HUES48 (cell line): ENCODE measurements around the gene GBE1.
A peak's percentile ranks its signal among the peaks of the same experiment; 100 is the strongest.

ENCODE experiments used
- H3K27ac ChIP-seq: one replicate; pipeline ENCODE4 v1.7.0; 2013; ENCODE audit warnings: low read depth, low read length, inconsistent platforms
- H3K27me3 ChIP-seq: 2 replicates; pipeline ENCODE4 v1.6.1; 2013; ENCODE audit warnings: mild to moderate bottlenecking, low read length; ENCODE audit not compliant: control insufficient read depth, insufficient read depth
- H3K36me3 ChIP-seq: 2 replicates; pipeline ENCODE4 v1.6.1; 2013; ENCODE audit warnings: low read length; ENCODE audit not compliant: control insufficient read depth, insufficient read depth
- H3K4me1 ChIP-seq: 2 replicates; pipeline ENCODE4 v1.6.1; 2013; ENCODE audit warnings: mild to moderate bottlenecking, low read length; ENCODE audit not compliant: control insufficient read depth, insufficient read depth
- H3K4me3 ChIP-seq: 2 replicates; pipeline ENCODE4 v1.5.1; 2013; ENCODE audit warnings: mild to moderate bottlenecking, low read depth, low read length
- H3K9ac ChIP-seq: 2 replicates; pipeline ENCODE4 v1.6.1; 2013; ENCODE audit warnings: mild to moderate bottlenecking, low read depth, low read length, moderate library complexity
- H3K9me3 ChIP-seq: 2 replicates; pipeline ENCODE4 v1.6.1; 2013; ENCODE audit warnings: low read length; ENCODE audit not compliant: control insufficient read depth, insufficient read depth

GBE1 gene

DNA sequence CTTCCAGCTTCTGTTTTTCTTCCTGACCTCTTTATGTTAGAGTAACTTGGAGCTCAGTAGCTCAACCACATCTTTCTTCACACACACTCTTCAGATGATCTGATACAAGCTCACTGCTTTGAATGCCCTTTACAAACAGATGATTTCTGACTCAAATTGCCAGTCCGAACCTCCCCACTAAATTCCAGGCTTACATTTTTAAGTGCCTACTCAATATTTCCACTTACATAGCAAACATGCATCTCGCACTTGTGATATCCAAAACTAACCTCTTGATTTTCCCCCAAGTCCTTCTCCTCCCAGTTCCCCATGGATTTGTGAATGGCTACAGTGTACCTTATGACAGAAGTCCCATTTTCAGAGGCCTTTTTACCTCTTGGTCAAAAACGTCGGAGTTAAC is 139.1 kb downstream of the GBE1 start:
- peaks cover 52% of the 10 kb centered on the region for H3K4me1 ChIP-seq

DNA sequence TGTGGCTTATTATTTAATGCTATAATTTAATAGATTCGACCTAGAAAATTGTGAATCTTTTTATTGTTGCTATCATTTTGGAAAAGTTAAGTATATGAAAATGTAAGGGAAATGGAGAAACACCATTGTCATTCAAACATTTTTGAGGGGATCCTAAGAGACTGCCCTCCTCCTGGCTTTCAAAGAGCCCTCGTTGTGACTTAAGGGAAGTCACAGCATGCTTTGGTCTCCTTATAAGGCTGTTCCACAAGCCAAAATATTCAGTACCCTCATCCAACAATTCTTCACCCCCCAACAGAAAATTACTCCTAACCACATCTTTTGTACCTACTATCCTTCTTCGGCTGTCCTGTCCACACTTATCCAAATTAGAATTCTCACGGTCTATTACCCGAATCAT is 140.2 kb downstream of the GBE1 start:
- Histone ChIP-seq H3K9ac (no peak overlapping the region), H3K4me3 (no peak overlapping the region), H3K27ac (peak overlapping the region; percentile 74), H3K4me1 (peaks cover 49% of the 10 kb centered on the region), H3K27me3 (no peaks in the 10 kb centered on the region), H3K36me3 (no peaks in the 10 kb centered on the region), H3K9me3 (no peaks in the 10 kb centered on the region)

More for the DNA sequence above, 139.1 kb downstream of the GBE1 start:
- Histone ChIP-seq H3K27me3 (no peaks in the 10 kb centered on the region), H3K36me3 (no peaks in the 10 kb centered on the region), H3K4me3 (no peak overlapping the region), H3K9ac (no peak overlapping the region), H3K9me3 (no peaks in the 10 kb centered on the region), H3K27ac (no peak overlapping the region)

DNA sequence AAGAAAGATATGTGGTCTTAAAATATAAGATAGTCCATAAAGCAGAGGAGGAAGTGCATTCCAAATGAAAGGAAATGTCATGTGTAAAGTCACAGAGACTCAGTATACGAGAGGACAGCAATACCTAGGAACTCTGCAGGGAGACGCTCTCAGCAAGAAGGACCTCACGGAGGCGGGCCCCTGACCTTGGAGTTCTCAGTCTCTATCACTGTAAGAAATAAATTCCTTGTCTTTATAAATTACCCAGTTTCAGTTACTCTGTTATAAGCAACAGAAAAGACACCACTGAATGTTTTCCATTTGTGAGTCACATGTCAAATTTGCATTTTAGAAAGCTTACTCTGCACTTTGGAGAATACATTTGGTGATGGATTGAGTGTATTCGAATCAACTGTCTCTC is 140.6 kb downstream of the GBE1 start:
- Histone ChIP-seq H3K27ac (peak overlapping the region; percentile 74), H3K9ac (no peak overlapping the region), H3K4me1 (peaks cover 45% of the 10 kb centered on the region), H3K27me3 (no peaks in the 10 kb centered on the region), H3K36me3 (no peaks in the 10 kb centered on the region), H3K4me3 (no peak overlapping the region), H3K9me3 (no peaks in the 10 kb centered on the region)

DNA sequence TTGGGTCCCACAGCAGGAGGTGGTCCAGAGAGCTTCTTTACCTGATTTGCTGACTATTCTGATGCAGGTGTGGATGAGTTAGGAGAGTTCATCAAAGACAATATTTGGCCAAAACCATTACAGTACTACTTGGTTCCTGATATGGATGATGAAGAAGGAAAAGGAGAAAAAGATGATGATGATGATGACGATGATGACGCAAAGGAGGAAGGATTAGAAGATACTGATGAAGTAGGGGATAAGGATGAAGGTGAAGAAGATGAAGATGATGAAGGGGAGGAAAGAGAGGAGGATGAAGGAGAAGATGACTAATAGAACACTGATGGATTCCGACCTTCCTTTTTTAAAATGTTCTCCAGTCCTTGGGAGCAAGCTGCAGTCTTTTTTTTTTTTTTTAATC is 148.7 kb downstream of the GBE1 start:
- H3K4me1 ChIP-seq: no peaks in the 10 kb centered on the region
- H3K36me3 ChIP-seq: no peaks in the 10 kb centered on the region
- H3K9me3 ChIP-seq: no peaks in the 10 kb centered on the region
- no peak overlapping the region for H3K27ac ChIP-seq
- no peak overlapping the region for H3K9ac ChIP-seq
- no peaks in the 10 kb centered on the region for H3K27me3 ChIP-seq
- H3K4me3 ChIP-seq: no peak overlapping the region

DNA sequence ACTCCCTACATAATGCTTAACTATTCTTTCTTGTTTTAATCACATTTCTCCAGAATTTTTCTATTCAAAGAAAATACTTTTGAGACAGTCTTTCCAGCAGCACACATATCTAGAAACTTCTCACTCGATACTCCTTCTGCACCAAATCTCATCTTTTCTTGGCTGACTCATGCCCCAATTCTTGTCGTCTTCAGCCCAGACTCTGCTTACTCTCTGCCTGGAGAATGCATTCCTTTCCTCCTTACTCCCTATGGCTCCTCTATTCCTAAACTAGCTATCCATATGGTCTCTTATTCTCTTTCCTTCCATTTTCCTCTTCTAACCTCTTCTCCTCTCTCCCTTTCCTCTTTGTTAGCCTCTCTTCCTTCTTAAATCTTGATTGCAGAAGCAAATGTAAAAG is 158.7 kb downstream of the GBE1 start:
- Histone ChIP-seq H3K4me1 (no peaks in the 10 kb centered on the region), H3K27me3 (no peaks in the 10 kb centered on the region), H3K9me3 (no peaks in the 10 kb centered on the region), H3K27ac (no peak overlapping the region), H3K4me3 (no peak overlapping the region), H3K36me3 (no peaks in the 10 kb centered on the region), H3K9ac (no peak overlapping the region)

DNA sequence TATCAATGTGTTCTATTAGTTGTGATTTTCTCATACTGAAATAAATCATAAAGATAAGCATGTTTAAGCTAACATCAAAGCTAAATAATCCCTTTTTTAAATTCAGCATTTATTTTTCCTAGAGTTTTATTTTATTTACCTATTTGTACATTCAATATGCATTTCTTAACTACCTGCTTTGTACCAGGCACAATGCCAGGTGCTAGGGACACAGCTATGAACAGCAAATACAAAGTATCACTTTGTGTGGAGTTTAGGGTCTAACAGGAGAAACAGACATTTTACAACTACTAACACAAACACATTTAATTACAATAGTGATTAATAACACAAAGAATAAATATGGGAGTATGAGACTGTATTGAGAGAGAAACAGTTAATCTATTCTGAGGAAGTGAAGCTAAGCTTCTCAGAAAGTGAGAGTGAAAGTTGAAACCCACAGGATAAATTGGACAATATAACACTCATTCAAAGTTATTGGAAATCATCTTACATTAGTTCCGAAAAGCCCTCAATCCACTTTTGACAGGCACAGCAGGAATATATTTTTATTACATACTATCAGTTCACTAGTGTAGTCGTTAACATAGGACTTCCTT is 159.6 kb downstream of the GBE1 start:
- no peaks in the 10 kb centered on the region for H3K27me3 ChIP-seq
- no peaks in the 10 kb centered on the region for H3K36me3 ChIP-seq
- no peak overlapping the region for H3K27ac ChIP-seq
- H3K4me1 ChIP-seq: no peaks in the 10 kb centered on the region
- no peaks in the 10 kb centered on the region for H3K9me3 ChIP-seq
- H3K9ac ChIP-seq: no peak overlapping the region
- no peak overlapping the region for H3K4me3 ChIP-seq

DNA sequence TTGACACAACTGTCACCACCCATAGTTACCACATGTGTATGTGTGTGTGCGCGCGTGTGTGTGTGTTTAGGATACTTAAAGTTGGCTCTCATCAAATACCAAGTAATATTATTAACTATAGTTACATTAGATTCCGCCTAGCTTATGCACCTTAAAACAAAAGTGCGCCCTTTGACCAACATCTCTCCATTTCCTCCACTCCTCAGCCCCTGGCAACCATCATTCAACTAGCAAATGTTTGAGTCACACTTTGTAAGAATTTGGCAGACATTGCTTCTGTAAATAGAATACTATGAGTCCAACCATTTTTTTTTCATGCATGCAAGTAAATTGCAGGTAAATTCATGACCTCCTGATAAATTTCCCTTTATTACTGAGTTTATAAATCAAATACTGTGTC is 169.3 kb downstream of the GBE1 start:
- Histone ChIP-seq H3K9me3 (no peaks in the 10 kb centered on the region), H3K27ac (no peak overlapping the region), H3K27me3 (no peaks in the 10 kb centered on the region), H3K36me3 (no peaks in the 10 kb centered on the region), H3K4me3 (no peak overlapping the region), H3K9ac (no peak overlapping the region), H3K4me1 (no peaks in the 10 kb centered on the region)

DNA sequence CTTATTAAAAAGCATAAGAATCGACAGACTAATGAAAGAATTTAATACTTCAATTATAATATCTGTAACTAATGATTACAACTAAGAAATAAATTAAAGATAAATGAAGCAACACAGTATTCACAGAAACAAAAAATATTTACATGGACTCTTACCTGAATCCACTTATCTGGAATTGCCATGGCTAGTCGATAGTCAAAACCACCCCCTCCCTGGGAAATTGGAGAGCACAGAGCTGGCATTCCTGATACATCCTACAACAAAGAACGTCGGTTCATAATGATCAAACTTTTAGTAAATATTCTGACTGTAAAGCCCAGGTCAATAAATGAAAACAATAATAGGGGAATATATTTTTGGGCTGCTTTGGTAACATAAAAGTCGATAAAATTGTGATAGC is 175.5 kb downstream of the GBE1 start:
- no peaks in the 10 kb centered on the region for H3K9me3 ChIP-seq
- no peaks in the 10 kb centered on the region for H3K4me1 ChIP-seq
- no peak overlapping the region for H3K9ac ChIP-seq
- no peaks in the 10 kb centered on the region for H3K27me3 ChIP-seq
- no peak overlapping the region for H3K4me3 ChIP-seq
- no peak overlapping the region for H3K27ac ChIP-seq
- no peaks in the 10 kb centered on the region for H3K36me3 ChIP-seq

DNA sequence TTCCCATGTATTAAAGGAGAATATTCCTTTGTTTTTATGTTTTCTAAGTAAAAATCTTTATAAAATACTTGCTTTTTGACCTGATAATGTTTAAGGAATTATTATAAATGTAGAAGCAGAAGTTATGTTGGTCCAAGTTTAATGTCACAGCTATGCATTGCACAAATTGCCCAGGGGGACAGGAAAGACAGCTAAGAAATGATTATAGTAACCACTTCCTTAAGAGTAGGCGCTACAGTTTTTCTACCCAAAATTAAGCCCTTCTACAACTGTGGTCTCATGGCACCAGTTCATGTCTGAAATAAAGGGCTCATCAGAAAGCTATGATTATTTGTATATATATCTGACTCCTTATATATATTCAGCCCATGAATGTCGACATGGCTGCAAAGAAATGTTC is 176.4 kb downstream of the GBE1 start:
- Histone ChIP-seq H3K9ac (no peak overlapping the region), H3K36me3 (no peaks in the 10 kb centered on the region), H3K27me3 (no peaks in the 10 kb centered on the region), H3K27ac (no peak overlapping the region), H3K9me3 (no peaks in the 10 kb centered on the region), H3K4me3 (no peak overlapping the region), H3K4me1 (peaks cover 6% of the 10 kb centered on the region)

DNA sequence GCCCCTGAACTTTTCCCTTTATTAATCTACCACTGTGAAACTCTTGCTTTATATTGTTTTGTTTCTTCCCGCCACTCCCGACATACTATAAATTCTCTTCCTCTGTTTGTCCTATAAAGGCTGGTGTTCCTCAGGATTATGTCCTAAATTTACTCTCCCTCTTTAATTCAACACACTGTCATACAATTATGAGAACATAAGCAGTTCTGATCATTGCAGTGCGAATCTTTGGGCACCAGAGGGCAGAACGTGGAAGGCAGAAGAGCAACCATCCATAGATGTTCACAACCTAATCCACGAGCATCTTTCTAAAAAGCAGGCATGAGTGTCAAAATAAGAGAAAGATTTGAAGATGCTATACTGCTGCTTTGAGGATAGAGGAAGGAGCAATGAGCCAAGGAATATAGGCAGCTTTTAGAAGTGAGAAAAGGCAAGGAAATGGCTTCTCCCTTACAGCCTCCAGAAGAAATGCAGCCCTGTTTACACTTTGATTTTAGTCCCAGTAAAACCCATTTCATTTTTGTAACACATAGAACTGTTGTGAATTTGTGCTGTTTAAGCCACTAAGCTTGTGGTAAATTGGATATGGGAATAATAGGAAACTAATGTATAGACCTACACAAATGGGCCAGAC is 179.4 kb downstream of the GBE1 start:
- Histone ChIP-seq H3K9ac (no peak overlapping the region), H3K27me3 (no peaks in the 10 kb centered on the region), H3K36me3 (no peaks in the 10 kb centered on the region), H3K27ac (no peak overlapping the region), H3K4me1 (peaks cover 15% of the 10 kb centered on the region), H3K4me3 (no peak overlapping the region), H3K9me3 (no peaks in the 10 kb centered on the region)

DNA sequence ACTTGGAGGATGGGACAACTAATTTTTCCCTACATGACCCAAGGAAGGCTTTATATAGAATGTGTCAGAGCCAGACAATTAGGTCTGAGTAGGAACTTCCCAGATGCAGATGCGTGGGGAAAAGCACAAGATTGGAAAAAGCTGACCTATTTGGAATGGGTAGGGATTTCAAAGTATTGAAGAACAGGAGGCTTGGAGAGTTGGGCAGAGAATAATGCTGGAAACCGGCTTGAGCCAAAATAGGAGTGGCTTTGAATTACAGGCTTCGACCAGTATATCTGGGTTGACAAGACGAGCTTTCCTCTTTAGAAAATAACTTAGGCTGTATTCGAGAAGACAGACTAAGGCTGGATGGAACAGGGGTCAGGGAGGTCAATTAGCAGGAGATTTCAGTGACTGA is 181.1 kb downstream of the GBE1 start:
- Histone ChIP-seq H3K4me3 (no peak overlapping the region), H3K4me1 (peaks cover 15% of the 10 kb centered on the region), H3K27ac (no peak overlapping the region), H3K36me3 (no peaks in the 10 kb centered on the region), H3K9ac (no peak overlapping the region), H3K27me3 (no peaks in the 10 kb centered on the region), H3K9me3 (no peaks in the 10 kb centered on the region)
